ENCODE data around the gene POLDIP3.

The POLDIP3 gene

DNA sequence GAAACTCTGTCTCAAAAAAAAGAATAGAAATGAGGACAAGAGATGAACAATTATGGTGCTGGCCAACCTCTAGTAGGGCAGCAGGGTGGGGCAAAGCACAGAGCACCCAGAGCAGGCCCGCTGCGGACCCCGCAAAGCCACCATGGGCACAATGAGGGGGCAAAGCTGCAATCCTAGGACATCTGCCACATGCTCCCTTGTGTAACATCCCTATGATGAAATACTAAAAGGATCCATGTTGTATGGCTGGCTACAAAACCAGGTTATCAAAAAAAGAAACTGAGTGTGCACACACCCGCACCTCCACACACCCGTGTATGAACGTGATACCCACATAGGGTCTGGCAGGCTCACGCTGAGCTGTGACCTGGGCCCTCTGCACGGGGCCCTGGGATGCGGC is 18.3 kb upstream of the POLDIP3 start:
- H2AFZ ChIP-seq (ENCODE audit: low read length): no peak overlapping the region
- H4K20me1 ChIP-seq (ENCODE audit: insufficient read depth, low read length): no peaks in the 10 kb centered on the region
- H3K79me2 ChIP-seq (ENCODE audit: low read length): no peaks in the 10 kb centered on the region
- no peak overlapping the region for H3K27ac ChIP-seq (ENCODE audit: low read length)
- no peak overlapping the region for H3K9ac ChIP-seq (ENCODE audit: low read length)
- H3K9me2 ChIP-seq (replicated peaks; ENCODE audit: insufficient read depth, low read length): no peaks in the 10 kb centered on the region
- H3K9me3 ChIP-seq (replicated peaks; ENCODE audit: insufficient read depth, low read length): no peaks in the 10 kb centered on the region
- H3K27me3 ChIP-seq (replicated peaks; ENCODE audit: insufficient read depth, low read length): no peaks in the 10 kb centered on the region
- H3K4me3 ChIP-seq (ENCODE audit: low read length): no peak overlapping the region
- no peaks in the 10 kb centered on the region for H3K36me3 ChIP-seq (replicated peaks; ENCODE audit: insufficient read depth, low read length)
- H3K4me2 ChIP-seq (ENCODE audit: low read depth, low read length): no peak overlapping the region
- DNase-seq: no peak
- H3F3A ChIP-seq (ENCODE audit: insufficient read depth, low read length): no peaks in the 10 kb centered on the region
- TF ChIP-seq EZH2phosphoT487 (IDR thresholded peaks at IDR 0.05; ENCODE audit: low read length) (no peak), EZH2 (optimal IDR thresholded peaks at IDR 0.05; ENCODE audit: low read depth, low read length) (no peak)
- TF ChIP-seq, protein P1, sequence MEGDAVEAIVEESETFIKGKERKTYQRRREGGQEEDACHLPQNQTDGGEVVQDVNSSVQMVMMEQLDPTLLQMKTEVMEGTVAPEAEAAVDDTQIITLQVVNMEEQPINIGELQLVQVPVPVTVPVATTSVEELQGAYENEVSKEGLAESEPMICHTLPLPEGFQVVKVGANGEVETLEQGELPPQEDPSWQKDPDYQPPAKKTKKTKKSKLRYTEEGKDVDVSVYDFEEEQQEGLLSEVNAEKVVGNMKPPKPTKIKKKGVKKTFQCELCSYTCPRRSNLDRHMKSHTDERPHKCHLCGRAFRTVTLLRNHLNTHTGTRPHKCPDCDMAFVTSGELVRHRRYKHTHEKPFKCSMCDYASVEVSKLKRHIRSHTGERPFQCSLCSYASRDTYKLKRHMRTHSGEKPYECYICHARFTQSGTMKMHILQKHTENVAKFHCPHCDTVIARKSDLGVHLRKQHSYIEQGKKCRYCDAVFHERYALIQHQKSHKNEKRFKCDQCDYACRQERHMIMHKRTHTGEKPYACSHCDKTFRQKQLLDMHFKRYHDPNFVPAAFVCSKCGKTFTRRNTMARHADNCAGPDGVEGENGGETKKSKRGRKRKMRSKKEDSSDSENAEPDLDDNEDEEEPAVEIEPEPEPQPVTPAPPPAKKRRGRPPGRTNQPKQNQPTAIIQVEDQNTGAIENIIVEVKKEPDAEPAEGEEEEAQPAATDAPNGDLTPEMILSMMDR (IDR thresholded peaks at IDR 0.05; ENCODE audit: low read length): no peak
- no peaks in the 10 kb centered on the region for H3K4me1 ChIP-seq (ENCODE audit: low read length)

DNA sequence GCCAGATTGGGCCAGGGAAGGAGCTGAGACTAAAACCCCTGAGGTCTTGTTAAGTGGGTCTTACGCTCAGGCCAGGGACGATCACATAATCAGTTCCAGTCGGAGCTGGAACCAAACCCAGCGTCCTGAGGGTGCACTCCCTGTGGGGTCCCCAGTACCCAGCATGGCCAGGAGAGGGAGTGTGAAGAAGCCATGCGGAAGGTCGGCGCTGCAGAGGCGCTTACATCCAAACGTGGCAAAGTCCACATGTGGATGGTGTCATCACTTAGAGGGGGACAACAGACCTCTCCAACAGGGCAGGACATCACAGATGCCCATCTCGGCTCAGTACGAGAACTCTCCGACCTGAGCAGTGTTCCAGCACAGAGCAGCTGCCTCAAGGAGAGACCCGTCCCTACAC is 17.4 kb upstream of the POLDIP3 start:
- Histone ChIP-seq H2AFZ (ENCODE audit: low read length) (no peak overlapping the region), H3K27ac (ENCODE audit: low read length) (no peak overlapping the region), H3K27me3 (replicated peaks; ENCODE audit: insufficient read depth, low read length) (no peaks in the 10 kb centered on the region), H3K9me3 (replicated peaks; ENCODE audit: insufficient read depth, low read length) (no peaks in the 10 kb centered on the region), H3K4me3 (ENCODE audit: low read length) (no peak overlapping the region), H3K4me1 (ENCODE audit: low read length) (no peaks in the 10 kb centered on the region), H3K4me2 (ENCODE audit: low read depth, low read length) (no peak overlapping the region), H3F3A (ENCODE audit: insufficient read depth, low read length) (no peaks in the 10 kb centered on the region), H3K9me2 (replicated peaks; ENCODE audit: insufficient read depth, low read length) (no peaks in the 10 kb centered on the region), H3K36me3 (replicated peaks; ENCODE audit: insufficient read depth, low read length) (no peaks in the 10 kb centered on the region), H3K79me2 (ENCODE audit: low read length) (no peaks in the 10 kb centered on the region), H3K9ac (ENCODE audit: low read length) (no peak overlapping the region), H4K20me1 (ENCODE audit: insufficient read depth, low read length) (no peaks in the 10 kb centered on the region)
- DNase-seq: no peak
- TF ChIP-seq, protein P1 (IDR thresholded peaks at IDR 0.05; ENCODE audit: low read length): peak; percentile 15
- TF ChIP-seq EZH2phosphoT487 (IDR thresholded peaks at IDR 0.05; ENCODE audit: low read length): no peak
- no peak for TF ChIP-seq EZH2 (optimal IDR thresholded peaks at IDR 0.05; ENCODE audit: low read depth, low read length)

DNA sequence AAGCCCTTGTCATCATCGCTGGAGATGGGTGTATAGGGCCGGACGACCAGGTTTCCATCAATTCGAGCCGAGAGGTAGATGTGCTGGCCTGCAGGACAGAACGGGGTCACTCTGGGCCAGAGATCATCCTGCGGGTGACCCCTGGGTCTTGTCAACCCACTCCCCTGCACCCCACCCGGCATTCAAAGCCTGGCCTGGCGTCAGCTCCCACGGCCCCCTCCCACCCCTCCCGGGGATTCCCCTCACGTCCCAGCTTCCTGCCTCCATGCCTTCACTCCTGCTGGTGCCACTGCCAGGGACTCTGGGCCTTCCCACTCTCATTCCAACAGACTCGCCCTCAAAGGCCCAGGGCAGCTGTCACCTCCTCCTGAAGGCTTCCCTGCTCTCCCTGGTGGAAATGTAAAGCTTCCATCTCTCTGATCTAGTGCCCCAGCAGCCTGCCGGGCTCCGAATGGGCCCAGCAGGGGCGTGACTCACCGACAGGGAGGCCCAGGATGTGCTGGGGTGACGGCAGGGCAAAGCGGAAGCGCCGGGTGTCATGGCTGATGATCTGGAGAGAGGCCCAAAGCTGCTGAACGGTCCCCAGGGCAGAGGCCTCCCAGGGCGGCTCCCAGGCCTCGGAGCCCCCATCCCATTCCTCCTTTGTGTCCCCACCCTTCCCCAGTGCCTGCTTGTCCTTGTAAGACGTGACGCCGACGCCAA is 16.4 kb upstream of the POLDIP3 start:
- H3K4me2 ChIP-seq (ENCODE audit: low read depth, low read length): no peak overlapping the region
- no peaks in the 10 kb centered on the region for H3K79me2 ChIP-seq (ENCODE audit: low read length)
- H3K36me3 ChIP-seq (replicated peaks; ENCODE audit: insufficient read depth, low read length): no peaks in the 10 kb centered on the region
- no peaks in the 10 kb centered on the region for H3K9me3 ChIP-seq (replicated peaks; ENCODE audit: insufficient read depth, low read length)
- no peak overlapping the region for H3K9ac ChIP-seq (ENCODE audit: low read length)
- H4K20me1 ChIP-seq (ENCODE audit: insufficient read depth, low read length): no peaks in the 10 kb centered on the region
- H2AFZ ChIP-seq (ENCODE audit: low read length): no peak overlapping the region
- no peaks in the 10 kb centered on the region for H3K27me3 ChIP-seq (replicated peaks; ENCODE audit: insufficient read depth, low read length)
- no peak overlapping the region for H3K4me3 ChIP-seq (ENCODE audit: low read length)
- TF ChIP-seq, protein P1 (IDR thresholded peaks at IDR 0.05; ENCODE audit: low read length): no peak
- no peaks in the 10 kb centered on the region for H3F3A ChIP-seq (ENCODE audit: insufficient read depth, low read length)
- H3K27ac ChIP-seq (ENCODE audit: low read length): no peak overlapping the region
- H3K4me1 ChIP-seq (ENCODE audit: low read length): no peaks in the 10 kb centered on the region
- no peaks in the 10 kb centered on the region for H3K9me2 ChIP-seq (replicated peaks; ENCODE audit: insufficient read depth, low read length)
- DNase-seq: no peak

Data from MM.1S (cell line).